OCI-LY3 (cell line): ENCODE results near the gene AQP12A.
"Not testable (repeated sequence)": the region's sequence is repeated elsewhere in the genome, so short reads cannot be mapped to it uniquely, and the experiment has no call there.

Experiments used
- EZH2phosphoT487 ChIP-seq: fragments of 200-600 bp; shearing (Covaris generic); IDR thresholded peaks from 2 replicates; pipeline ENCODE4 v1.6.1; 2018; ENCODE audit warnings: antibody characterized with exemption, mixed run types, low read depth
- TF ChIP-seq, protein P1 (sequence below): fragments of 200-600, 300-600 bp; sonication (generic); IDR thresholded peaks from 2 replicates; pipeline ENCODE4 v1.5.1; 2014; ENCODE audit warnings: antibody characterized with exemption, low read length, low read depth

DNA sequence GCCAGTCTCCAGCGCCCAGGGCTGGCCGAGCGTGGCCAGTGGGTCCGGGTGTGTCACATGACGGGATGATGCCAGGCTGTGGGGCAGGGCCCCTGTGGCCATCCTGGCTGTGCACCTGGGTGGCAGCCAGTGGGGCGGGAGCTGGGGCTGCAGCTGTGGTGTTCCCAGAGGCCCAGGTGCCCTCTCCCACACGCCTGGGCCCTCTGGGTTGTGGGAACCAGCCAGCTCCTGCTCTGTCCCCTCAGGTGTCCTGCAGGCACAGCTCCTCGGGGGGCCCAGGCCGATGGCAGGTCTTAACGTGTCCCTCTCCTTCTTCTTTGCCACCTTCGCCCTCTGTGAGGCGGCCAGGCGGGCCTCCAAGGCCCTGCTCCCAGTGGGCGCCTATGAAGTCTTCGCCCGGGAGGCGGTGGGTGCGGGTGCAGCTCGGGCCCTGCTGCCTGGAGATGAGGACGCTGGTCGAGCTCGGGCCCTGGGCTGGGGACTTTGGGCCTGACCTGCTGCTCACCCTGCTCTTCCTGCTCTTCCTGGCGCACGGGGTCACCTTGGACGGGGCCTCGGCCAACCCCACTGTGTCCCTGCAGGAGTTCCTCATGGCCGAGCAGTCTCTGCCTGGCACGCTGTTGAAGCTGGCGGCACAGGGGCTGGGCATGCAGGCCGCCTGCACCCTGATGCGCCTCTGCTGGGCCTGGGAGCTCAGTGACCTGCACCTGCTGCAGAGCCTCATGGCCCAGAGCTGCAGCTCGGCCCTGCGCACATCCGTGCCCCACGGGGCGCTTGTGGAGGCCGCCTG lies at the start of gene AQP12A:
- TF ChIP-seq, protein P1, sequence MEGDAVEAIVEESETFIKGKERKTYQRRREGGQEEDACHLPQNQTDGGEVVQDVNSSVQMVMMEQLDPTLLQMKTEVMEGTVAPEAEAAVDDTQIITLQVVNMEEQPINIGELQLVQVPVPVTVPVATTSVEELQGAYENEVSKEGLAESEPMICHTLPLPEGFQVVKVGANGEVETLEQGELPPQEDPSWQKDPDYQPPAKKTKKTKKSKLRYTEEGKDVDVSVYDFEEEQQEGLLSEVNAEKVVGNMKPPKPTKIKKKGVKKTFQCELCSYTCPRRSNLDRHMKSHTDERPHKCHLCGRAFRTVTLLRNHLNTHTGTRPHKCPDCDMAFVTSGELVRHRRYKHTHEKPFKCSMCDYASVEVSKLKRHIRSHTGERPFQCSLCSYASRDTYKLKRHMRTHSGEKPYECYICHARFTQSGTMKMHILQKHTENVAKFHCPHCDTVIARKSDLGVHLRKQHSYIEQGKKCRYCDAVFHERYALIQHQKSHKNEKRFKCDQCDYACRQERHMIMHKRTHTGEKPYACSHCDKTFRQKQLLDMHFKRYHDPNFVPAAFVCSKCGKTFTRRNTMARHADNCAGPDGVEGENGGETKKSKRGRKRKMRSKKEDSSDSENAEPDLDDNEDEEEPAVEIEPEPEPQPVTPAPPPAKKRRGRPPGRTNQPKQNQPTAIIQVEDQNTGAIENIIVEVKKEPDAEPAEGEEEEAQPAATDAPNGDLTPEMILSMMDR = not testable (repeated sequence)
- TF ChIP-seq EZH2phosphoT487 = not testable (repeated sequence)
